M059J (cell line): ENCODE measurements around the gene GLTP. TPM values are rescaled to one million over a fixed set of nuclear protein-coding genes. Genes with fewer than 3 reads are reported as not detected.
"Not testable (repeated sequence)": the region's sequence is repeated elsewhere in the genome, so short reads cannot be mapped to it uniquely, and the experiment has no call there.

Source experiments
- DNase-seq: peaks from one replicate; pipeline ENCODE4 v3.0.0-alpha.2; 2012; ENCODE audit warnings: low read depth
- total RNA-seq: library from RNA; depleted of rRNA; stranded (reverse); fragments of >200 nt; shearing (Covaris generic); gene quantifications from 2 replicates; pipeline ENCODE4 v1.2.3, GENCODE V29; 2014; rRNA removed

GLTP gene, protein sequence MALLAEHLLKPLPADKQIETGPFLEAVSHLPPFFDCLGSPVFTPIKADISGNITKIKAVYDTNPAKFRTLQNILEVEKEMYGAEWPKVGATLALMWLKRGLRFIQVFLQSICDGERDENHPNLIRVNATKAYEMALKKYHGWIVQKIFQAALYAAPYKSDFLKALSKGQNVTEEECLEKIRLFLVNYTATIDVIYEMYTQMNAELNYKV
- total RNA-seq, result 44.3 and 53.9 TPM in 2 replicates

GRCh38 chr12:109880043-109880931, at the start of gene GLTP:
TSS of gene GLTP (minus strand) at chr12:109880541. CDS start at chr12:109880374, 167 bp downstream.
- DNase-seq, result peak; percentile 80

DNA sequence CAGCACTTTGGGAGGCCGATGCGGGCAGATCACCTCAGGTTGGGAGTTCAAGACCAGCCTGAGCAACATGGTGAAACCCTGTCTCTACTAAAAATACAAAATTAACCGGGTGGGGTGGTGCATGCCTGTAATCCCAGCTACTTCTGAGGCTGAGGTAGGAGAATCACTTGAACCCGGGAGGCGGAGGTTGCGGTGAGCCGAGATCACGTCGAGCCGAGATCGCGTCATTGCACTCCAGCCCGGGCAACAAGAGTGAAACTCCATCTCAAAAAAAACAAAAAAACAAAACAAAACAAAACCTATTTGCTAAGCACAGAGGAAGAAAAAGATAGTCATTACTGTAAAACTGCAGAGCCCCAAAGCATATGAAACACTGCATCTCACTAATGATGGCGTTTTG, 49.0 kb upstream of the GLTP start:
- not testable (repeated sequence) for DNase-seq

- DNase-seq, result no peak
Observed at GRCh38 chr12:109928058-109928656, 47.8 kb upstream of the GLTP start.

GRCh38 chr12:109927622-109928021, 47.3 kb upstream of the GLTP start:
- peak; percentile 25 for DNase-seq

DNA sequence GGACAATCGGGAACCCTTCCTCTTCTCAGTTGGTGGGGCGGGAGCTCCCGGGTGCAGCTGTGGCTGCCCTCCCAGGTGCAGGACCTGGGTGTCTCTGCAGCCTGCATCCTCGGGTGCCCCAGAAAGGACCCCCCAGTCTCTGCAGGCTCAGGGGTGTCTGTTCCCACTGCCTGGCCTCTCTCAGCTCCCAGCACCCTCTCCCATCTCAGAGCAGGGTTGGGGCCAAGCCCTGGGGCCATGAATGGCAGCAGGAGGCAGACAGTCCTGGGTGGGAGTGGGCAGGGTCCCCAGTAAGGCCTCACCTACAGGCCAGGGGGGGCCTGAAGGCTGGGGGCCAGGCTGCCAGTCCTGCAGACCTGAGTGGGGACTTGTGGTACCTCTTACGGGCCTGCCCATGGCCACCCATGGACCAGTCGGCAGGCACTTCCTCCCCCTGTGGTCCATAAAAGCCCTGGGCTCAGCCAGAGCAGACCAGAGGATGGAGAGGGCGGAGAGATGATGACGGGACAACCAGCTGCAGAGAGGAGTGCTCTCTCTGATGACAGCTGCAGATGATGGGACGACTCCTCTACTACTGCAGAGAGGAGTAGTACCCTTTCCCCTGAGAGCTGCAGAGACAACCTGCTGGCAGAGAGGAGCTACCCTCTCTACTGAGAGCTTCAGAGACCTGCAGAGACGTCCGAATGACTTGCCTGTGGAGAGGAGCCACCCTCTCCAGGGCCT, 46.3 kb upstream of the GLTP start:
- no peak for DNase-seq

GRCh38 chr12:109926016-109926415, 45.7 kb upstream of the GLTP start:
- no peak for DNase-seq

DNA sequence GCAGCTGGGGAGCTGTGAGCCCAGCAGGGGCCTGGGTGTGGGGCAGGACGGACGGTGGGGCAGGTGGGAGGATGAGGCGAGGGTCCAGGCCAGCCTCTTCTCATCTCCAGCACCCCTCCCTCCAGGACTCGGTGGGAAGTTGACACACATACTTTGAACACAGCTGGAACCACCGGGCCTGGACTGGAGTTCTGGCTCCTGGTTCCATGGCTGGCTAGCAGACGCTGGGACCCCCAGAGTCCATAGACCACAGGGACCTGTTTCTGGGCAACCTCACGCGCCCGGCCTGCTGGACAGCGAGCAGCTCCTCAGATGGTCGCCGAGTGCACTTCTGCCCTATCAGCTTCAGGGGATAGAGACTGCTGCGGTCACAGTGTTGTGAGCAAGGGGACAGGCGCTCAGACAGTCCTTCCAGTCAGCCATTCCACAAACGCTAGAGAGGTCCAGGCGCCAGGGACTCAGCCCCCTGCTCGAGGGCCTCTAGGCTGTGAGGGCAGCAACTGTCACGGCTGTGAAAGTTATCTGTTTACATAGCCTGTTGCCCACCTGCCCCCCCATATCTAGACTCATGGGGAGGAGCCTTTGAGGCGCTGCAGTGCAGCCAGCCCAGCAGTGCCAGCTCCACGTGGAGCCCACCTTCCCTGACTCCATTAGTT, 45.0 kb upstream of the GLTP start:
- DNase-seq, result no peak

- DNase-seq, result no peak
Observed at GRCh38 chr12:109923481-109924245, 43.3 kb upstream of the GLTP start.

GRCh38 chr12:109923038-109923437, 42.7 kb upstream of the GLTP start:
- no peak for DNase-seq

DNA sequence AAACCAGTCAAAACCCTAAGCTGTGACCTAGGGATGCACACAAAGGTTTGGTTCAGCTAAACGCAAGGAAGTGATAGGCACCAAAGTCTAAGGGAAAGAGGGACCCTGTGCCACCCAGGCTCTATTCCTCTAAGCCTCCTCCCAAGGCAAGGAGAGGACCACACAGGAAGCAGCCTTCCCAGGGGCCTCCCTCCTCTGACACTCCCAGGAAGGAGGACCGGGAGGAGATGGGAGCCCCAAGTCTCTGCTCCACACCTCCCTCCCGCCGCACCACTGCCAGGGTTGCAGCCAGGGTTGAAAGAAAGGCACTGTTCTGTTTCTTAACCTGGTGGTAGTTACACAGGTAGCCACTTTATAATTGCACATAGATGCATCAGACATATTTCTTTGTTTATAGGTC, 41.6 kb upstream of the GLTP start:
- no peak for DNase-seq

DNA sequence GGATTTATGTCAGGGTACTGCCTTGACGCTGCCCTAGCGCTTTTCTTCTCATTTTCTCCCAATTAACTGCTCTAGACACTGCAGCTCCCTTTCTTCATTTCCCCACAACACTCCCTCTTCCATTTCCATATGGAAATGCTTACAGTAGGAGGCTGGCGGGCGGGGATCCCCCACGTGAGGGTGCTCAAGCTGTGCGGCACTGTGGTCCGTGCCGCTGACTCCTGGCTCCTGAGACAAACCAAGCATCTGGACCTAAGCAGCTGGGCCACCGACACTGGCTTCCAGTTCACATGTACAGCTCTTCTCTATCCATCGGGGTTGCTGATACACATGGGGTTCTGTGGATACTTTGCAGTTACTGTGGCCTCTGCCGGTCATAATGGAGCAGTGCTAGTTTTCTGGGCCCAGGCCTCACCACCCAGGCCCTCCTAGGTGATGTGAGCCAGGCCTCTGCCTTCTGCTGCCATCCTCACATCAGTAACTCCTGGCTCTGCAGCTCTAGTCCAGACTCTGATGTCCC, 40.0 kb upstream of the GLTP start:
- no peak for DNase-seq

- no peak for DNase-seq
Observed at GRCh38 chr12:109919456-109919855, 39.1 kb upstream of the GLTP start.

- no peak for DNase-seq
Observed at GRCh38 chr12:109916045-109916444, 35.7 kb upstream of the GLTP start.

GRCh38 chr12:109915171-109916040, 35.1 kb upstream of the GLTP start:
- DNase-seq, result no peak

GRCh38 chr12:109914461-109914860, 34.1 kb upstream of the GLTP start:
- DNase-seq, result no peak

GRCh38 chr12:109912855-109913321, 32.5 kb upstream of the GLTP start:
- no peak for DNase-seq

DNA sequence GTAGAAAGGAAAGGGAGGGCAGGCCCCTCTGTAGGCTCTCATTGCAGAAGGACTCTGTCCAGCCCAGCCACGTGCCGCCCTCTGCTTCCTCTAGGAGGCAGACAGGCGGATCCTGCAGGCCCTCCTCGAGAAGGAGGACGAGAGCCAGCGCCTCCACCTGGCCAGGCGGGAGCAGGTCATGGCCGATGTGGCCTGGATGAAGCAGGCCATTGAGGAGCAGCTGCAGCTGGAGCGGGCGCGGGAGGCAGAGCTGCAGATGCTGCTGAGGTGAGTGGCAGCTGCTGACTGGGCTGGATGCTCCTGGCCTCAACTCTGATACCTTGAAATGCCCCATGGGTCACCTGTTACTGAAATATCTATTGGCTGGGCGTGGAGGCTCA, 30.6 kb upstream of the GLTP start:
- peak; percentile 21 for DNase-seq

DNA sequence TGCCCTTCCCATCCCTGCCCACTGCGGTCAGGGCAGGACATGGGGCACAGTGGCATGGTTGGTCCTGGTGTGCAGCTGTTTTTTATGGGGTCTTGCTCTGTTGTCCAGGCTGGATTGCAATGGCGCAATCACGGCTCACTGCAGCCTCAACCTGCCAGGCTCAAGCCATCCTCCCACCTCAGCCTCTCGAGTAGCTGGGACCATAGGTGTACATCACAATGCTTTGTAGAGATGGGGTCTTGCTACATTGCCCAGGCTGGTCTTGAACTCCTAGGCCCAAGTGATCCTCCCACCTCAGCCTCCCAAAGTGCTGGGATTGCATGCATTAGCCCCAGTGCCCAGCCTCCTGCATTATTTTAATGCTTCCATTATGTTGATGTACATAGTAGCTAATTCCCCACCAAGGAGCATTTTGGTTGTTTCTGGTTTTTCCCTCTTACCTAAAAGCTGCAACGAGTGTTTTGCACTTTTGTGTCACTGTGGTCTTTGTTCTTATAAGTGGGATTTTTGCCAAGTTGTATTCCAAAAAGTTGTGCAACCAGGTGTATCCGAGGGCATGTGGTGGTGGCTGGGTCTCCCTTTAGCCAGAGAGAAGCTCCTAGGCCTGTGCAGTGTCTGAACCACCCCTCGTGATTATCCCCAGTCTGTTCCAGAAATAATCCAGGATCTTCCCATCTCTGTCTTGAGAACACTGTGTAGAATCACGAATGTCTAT, 30.1 kb upstream of the GLTP start:
- DNase-seq, result no peak

DNA sequence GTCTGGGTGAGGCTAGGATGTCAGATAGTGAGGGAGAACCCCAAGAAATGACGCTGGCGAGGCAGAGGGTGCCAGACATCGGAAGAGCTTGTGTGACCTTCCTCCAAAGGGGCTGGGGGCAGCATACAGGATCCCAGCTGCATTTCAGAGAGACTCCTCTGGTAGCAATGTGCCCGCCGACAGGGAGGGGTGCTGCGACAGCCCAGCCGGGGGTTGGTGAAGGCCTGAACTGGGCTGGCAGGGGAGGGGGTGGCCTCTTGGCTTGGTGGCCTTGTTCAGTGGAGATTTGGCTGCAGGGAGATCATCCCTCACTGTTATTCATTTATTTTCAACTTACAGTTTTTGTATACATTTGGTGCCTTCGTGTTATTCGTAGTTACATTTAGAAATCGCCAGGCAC, 25.0 kb upstream of the GLTP start:
- no peak for DNase-seq
